AG09319 (cell line): ENCODE results near the gene WWTR1.
A peak's percentile ranks its signal among the peaks of the same experiment; 100 is the strongest.

Source experiments
- DNase-seq: peaks from one replicate; pipeline ENCODE4 v3.0.0-alpha.2; 2010; ENCODE audit warnings: low read depth; ENCODE audit errors: extremely low read depth
- TF ChIP-seq, protein P1 (sequence below): IDR thresholded peaks from 2 replicates; pipeline ENCODE4 v1.5.1; 2011; ENCODE audit warnings: low read depth, mild to moderate bottlenecking, inconsistent platforms, low read length, moderate library complexity

The WWTR1 gene

GRCh38 chr3:149643963-149644362 lies 13.9 kb downstream of the WWTR1 start:
- DNase-seq, result no peak
- TF ChIP-seq, protein P1, sequence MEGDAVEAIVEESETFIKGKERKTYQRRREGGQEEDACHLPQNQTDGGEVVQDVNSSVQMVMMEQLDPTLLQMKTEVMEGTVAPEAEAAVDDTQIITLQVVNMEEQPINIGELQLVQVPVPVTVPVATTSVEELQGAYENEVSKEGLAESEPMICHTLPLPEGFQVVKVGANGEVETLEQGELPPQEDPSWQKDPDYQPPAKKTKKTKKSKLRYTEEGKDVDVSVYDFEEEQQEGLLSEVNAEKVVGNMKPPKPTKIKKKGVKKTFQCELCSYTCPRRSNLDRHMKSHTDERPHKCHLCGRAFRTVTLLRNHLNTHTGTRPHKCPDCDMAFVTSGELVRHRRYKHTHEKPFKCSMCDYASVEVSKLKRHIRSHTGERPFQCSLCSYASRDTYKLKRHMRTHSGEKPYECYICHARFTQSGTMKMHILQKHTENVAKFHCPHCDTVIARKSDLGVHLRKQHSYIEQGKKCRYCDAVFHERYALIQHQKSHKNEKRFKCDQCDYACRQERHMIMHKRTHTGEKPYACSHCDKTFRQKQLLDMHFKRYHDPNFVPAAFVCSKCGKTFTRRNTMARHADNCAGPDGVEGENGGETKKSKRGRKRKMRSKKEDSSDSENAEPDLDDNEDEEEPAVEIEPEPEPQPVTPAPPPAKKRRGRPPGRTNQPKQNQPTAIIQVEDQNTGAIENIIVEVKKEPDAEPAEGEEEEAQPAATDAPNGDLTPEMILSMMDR, result no peak

DNA sequence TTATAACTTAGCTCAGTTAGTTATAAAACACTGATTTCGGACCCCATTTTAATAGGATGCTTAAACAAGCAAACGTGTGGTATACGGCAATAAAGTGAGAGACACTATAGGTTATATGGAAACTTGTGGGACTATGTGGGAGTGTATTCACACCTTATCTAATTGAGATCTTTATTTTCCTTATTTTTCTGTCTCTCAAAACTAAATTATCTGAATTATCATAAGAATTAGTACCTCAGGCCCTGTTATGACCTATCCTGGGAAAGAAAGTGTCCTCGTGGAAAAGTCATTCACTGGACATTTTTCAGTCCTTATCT lies 14.4 kb downstream of the WWTR1 start:
- TF ChIP-seq, protein P1, result no peak
- no peak for DNase-seq

- TF ChIP-seq, protein P1, result no peak
- DNase-seq, result no peak
These were observed 16.7 kb downstream of the WWTR1 start for GRCh38 chr3:149640976-149641728.

DNA sequence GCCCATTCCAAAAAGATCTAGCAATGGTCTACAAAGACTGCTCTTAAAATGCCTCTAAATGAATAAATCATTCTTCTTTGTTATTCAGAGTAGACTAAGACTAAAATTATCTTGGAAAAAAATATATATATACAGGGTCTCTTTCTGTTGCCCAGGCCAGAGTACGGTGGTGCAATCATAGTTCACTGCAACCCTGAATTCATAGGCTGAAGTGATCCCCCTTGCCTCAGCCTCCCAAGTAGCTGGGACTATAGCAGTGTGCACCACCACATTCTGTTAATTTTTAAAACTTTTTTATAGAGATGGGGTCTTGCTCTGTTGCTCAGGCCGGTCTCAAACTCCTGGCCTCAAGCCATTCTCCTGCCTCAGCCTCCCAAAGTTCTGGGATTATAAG lies 18.7 kb downstream of the WWTR1 start:
- TF ChIP-seq, protein P1, result no peak
- DNase-seq, result no peak

DNA sequence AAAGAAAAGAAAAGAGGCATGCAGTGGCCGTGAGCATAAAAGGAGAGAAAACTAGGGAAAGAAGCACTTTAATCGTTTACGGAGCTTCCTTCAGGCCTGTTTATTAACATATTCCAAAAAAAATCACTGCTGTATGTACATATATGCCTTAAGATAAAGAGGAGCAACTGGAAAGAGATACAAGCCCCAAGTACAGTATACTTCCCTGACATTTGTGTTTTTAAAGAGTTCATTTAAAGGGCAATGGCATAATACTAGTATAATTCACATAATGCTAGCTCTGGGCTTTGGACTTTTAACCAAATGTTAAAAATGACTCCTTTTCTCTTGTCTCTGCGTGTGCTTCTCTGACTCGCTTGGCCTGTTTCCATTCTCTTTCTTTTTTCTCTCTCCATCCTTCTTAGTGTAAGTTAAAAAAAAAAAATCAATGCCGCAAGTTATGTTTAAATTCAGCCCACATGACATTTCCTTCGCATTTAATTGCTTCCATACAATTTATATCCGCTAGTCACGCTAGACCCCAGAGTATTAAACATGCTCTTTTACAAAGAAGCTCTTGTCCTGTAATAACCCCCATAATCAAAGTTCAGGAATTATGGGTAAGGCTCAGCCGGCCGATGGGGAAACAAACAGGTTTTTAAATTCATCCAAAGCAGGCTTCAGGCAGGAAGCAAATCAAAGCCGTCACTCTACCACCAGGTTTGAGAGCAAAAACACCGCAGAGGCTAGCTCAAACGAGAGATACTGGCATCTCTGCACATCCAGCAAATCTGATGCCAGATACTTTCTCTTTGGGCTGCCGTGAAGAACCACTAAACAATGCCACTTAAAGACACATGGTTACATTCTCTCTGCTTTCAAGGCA lies 19.4 kb downstream of the WWTR1 start:
- TF ChIP-seq, protein P1, result no peak
- peak; percentile 67 for DNase-seq

DNA sequence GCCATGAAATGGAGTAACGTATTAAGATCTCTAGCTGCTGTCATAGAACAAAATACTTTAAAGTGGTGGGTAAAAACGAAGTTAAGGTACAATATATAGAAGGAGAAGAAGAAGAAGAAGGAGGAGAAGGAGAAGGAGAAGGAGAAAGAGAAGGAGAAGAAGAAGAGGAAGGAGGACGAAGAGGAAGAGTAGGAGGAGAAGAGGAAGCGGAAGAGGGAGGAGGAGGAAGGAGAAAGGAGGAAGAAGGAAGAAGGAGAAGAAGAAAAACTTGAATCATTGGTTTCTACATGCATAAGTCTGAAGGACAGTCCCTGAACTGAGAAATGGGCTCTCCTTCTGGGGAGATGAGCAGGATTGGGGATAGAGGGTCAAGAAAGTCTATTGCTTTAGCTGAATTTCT lies 22.4 kb downstream of the WWTR1 start:
- no peak for DNase-seq
- TF ChIP-seq, protein P1, result no peak

- TF ChIP-seq, protein P1, result no peak
- no peak for DNase-seq
These were observed 23.3 kb downstream of the WWTR1 start for GRCh38 chr3:149634573-149634972.
